DOHH2 (cell line): ENCODE measurements around the gene MXRA7.

Source experiments
- EZH2phosphoT487 ChIP-seq: fragments of 200-600 bp; sonication (generic); IDR thresholded peaks from 2 replicates; pipeline ENCODE4 v1.6.1; 2017; ENCODE audit warnings: borderline replicate concordance, mild to moderate bottlenecking, antibody characterized with exemption, low read length, moderate library complexity, mixed read lengths
- TF ChIP-seq, protein P1 (sequence below): fragments of 200-600 bp; sonication (generic); IDR thresholded peaks from one replicate; pipeline ENCODE4 v1.5.1; 2014; ENCODE audit warnings: antibody characterized with exemption, mild to moderate bottlenecking, low read depth, low read length; ENCODE audit not compliant: poor library complexity, severe bottlenecking

DNA sequence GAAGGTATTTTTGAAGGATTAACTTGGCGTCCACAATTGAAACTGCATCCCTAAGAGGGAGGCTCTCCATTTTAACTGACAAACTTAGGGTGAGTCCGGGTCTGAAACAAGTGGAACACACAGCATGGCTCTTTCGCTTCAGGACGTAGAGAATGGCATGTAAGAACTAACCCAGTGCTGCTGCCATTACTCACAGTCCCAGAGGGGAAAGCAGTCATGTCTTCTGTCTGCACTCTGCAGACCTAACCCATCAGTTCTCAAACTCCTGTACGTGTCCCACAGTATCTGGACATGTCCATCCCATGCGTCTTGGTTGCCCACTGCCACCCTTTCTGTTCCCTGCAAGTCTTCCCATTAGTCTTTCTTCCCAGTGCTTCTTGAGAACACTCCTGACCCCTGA is 67.8 kb downstream of the MXRA7 start:
- TF ChIP-seq, protein P1, sequence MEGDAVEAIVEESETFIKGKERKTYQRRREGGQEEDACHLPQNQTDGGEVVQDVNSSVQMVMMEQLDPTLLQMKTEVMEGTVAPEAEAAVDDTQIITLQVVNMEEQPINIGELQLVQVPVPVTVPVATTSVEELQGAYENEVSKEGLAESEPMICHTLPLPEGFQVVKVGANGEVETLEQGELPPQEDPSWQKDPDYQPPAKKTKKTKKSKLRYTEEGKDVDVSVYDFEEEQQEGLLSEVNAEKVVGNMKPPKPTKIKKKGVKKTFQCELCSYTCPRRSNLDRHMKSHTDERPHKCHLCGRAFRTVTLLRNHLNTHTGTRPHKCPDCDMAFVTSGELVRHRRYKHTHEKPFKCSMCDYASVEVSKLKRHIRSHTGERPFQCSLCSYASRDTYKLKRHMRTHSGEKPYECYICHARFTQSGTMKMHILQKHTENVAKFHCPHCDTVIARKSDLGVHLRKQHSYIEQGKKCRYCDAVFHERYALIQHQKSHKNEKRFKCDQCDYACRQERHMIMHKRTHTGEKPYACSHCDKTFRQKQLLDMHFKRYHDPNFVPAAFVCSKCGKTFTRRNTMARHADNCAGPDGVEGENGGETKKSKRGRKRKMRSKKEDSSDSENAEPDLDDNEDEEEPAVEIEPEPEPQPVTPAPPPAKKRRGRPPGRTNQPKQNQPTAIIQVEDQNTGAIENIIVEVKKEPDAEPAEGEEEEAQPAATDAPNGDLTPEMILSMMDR: no peak
- no peak for TF ChIP-seq EZH2phosphoT487
